Osteoblast (primary cell): Measurements from ENCODE around the gene HGS. TPM values are rescaled to one million over a fixed set of nuclear protein-coding genes. Genes with fewer than 3 reads are reported as not detected.

Experiments used
- DNase-seq: peaks from one replicate; pipeline ENCODE4 v3.0.0; 2011; ENCODE audit warnings: low spot score, mixed read lengths; ENCODE audit not compliant: insufficient read length; ENCODE audit errors: missing footprints
- H2AFZ ChIP-seq: 2 replicates; pipeline ENCODE4 v1.6.0; 2011; ENCODE audit warnings: mild to moderate bottlenecking, low read length
- H3K27ac ChIP-seq: 2 replicates; pipeline ENCODE4 v1.5.1; 2011; ENCODE audit warnings: mild to moderate bottlenecking, low read depth, low read length, moderate library complexity
- H3K27me3 ChIP-seq: 2 replicates; pipeline ENCODE4 v1.6.0; 2012; ENCODE audit warnings: mild to moderate bottlenecking, control low read depth, inconsistent platforms, low read length, moderate library complexity; ENCODE audit not compliant: insufficient read depth
- H3K36me3 ChIP-seq: 2 replicates; pipeline ENCODE4 v1.5.1; 2011; ENCODE audit warnings: mild to moderate bottlenecking, low read length, control low read depth, moderate library complexity; ENCODE audit not compliant: insufficient read depth
- H3K4me1 ChIP-seq: 2 replicates; pipeline ENCODE4 v1.5.1; 2011; ENCODE audit warnings: mild to moderate bottlenecking, low read length, control low read depth, moderate library complexity; ENCODE audit not compliant: insufficient read depth
- H3K4me2 ChIP-seq: 2 replicates; pipeline ENCODE4 v1.6.0; 2011; ENCODE audit warnings: mild to moderate bottlenecking, low read length; ENCODE audit not compliant: insufficient read depth
- H3K4me3 ChIP-seq: fragments of 200-600 bp; sonication (generic); 3 replicates; pipeline ENCODE4 v1.5.1; 2012; ENCODE audit warnings: mild to moderate bottlenecking, low read length, inconsistent platforms; ENCODE audit not compliant: insufficient read depth
- H3K79me2 ChIP-seq: 2 replicates; pipeline ENCODE4 v1.6.0; 2012; ENCODE audit warnings: mild to moderate bottlenecking, low read length, control low read depth, inconsistent platforms; ENCODE audit not compliant: insufficient read depth
- H3K9me3 ChIP-seq: 2 replicates; pipeline ENCODE4 v1.5.1; 2011; ENCODE audit warnings: low read depth, low read length, control low read depth
- H4K20me1 ChIP-seq: 2 replicates; pipeline ENCODE4 v1.6.0; 2012; ENCODE audit warnings: mild to moderate bottlenecking, low read length, control low read depth; ENCODE audit not compliant: insufficient read depth
- total RNA-seq: library from RNA; depleted of rRNA; stranded (reverse); fragments of >200 nt; gene quantifications from 2 replicates; pipeline ENCODE4 v1.2.3, GENCODE V29; 2012
- TF ChIP-seq, protein P1 (sequence below): IDR thresholded peaks from 2 replicates; pipeline ENCODE4 v1.5.1; 2011; ENCODE audit warnings: mild to moderate bottlenecking, low read depth, low read length, moderate library complexity; ENCODE audit errors: extremely low read depth

The HGS gene
- total RNA-seq, 1 donor, result 110 TPM

DNA sequence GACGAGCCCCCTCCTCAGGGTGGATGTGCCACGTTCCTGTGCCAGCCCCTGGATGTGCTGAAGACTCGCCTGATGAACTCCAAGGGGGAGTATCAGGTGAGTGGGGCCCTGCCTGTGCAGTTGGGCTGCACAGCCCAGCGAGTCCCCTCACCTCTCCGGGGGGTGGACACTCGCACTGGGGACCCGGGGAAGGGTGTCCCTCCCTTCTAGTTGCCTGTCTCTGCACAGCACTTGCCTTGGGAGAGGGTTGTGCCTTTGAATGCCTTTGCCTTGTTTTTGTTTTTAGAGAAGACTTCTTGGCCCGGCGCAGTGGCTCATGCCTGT is 33.9 kb downstream of the HGS start:
- Histone ChIP-seq H3K79me2 (peaks cover 2% of the 10 kb centered on the region), H3K9me3 (no peaks in the 10 kb centered on the region), H4K20me1 (peaks cover 8% of the 10 kb centered on the region), H2AFZ (no peak overlapping the region), H3K36me3 (no peaks in the 10 kb centered on the region), H3K4me3 (no peak overlapping the region), H3K4me1 (peaks cover 11% of the 10 kb centered on the region), H3K4me2 (no peak overlapping the region), H3K27me3 (no peaks in the 10 kb centered on the region), H3K27ac (no peak overlapping the region)
- no peak for DNase-seq
- TF ChIP-seq, protein P1, sequence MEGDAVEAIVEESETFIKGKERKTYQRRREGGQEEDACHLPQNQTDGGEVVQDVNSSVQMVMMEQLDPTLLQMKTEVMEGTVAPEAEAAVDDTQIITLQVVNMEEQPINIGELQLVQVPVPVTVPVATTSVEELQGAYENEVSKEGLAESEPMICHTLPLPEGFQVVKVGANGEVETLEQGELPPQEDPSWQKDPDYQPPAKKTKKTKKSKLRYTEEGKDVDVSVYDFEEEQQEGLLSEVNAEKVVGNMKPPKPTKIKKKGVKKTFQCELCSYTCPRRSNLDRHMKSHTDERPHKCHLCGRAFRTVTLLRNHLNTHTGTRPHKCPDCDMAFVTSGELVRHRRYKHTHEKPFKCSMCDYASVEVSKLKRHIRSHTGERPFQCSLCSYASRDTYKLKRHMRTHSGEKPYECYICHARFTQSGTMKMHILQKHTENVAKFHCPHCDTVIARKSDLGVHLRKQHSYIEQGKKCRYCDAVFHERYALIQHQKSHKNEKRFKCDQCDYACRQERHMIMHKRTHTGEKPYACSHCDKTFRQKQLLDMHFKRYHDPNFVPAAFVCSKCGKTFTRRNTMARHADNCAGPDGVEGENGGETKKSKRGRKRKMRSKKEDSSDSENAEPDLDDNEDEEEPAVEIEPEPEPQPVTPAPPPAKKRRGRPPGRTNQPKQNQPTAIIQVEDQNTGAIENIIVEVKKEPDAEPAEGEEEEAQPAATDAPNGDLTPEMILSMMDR, result no peak

DNA sequence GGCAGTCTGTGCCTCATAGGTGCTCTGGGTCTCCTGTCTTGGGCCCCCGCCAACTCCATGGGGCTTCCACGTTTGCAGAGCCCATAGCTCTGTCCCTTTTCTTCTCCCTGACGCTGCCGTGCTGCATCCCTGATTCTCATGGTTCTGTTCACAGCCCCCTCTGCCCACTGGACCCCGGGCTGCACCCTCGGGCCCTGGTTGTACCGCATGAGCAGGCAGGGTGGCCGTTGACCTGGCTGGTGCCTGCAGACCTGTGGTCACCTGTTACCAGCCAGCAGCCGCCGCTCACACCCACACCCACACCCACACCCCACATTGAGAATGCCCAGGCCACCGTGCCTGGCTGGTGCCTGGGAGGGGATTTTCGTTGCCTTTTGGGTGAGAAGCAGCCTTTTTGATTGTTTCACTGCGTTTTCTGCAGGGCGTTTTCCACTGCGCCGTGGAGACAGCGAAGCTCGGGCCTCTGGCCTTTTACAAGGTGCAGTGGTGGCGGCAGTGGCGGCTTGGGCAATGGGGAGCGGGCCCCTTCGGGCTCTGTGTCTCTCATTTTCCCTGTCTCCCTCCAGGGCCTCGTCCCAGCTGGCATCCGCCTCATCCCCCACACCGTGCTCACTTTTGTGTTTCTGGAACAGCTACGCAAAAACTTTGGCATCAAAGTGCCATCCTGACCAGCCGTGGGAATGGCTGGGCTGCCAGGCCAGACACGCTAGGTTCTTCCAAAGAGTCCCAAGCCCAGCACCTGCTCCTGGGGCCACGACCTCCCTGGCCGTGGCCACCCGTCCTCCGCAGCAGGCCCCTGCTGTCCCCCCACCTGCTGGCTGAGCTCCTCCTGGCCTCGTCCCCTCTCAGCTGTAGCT is 35.8 kb downstream of the HGS start:
- H3K4me2 ChIP-seq, result no peak overlapping the region
- no peaks in the 10 kb centered on the region for H3K79me2 ChIP-seq
- no peak overlapping the region for H2AFZ ChIP-seq
- no peak overlapping the region for H3K4me3 ChIP-seq
- H4K20me1 ChIP-seq, result peaks cover 3% of the 10 kb centered on the region
- H3K9me3 ChIP-seq, result no peaks in the 10 kb centered on the region
- H3K4me1 ChIP-seq, result peaks cover 12% of the 10 kb centered on the region
- DNase-seq, result peak; percentile 74
- H3K36me3 ChIP-seq, result no peaks in the 10 kb centered on the region
- TF ChIP-seq, protein P1, result no peak
- H3K27ac ChIP-seq, result no peak overlapping the region
- peaks cover 8% of the 10 kb centered on the region for H3K27me3 ChIP-seq

DNA sequence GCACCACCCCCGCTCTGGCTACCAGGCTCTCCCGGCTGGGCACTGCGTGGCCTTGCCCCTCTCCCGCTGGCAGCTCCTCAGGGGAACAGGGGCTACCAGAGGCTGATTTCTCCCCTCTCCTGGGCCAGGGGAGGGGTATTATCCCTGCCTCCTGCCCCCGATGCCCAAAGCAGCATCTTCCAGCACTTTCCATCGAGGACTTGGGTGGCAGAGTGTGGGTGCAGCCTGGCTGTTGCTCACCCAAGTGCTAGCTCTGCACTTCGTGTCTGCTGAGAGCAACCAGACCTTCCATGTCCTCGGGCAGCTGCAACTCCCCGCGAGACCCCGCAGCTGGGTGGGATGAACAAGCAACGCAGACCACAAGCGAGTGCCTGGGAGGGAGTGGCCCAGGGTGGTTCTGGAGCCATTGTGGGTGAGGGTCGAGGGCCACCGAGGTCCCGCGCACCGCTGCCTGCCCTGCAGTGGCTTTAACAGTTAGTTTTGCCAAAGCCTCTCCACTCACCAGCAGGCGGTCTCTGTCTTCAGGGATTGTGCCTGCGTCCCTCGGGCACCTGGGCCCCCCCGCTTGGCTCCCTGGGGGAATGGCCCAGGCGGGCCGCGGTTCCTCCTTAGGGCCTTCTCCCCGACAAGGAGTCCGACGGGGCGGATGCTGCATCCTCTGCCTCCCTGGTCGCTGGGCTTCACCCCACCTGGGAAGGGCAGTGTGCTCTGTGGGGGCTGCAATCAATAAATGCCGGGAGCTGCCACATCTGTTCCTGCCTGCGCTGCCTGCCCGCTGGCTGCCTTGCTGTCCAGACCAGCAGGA is 36.7 kb downstream of the HGS start:
- H3K27me3 ChIP-seq, result peaks cover 8% of the 10 kb centered on the region
- H3K36me3 ChIP-seq, result no peaks in the 10 kb centered on the region
- no peaks in the 10 kb centered on the region for H4K20me1 ChIP-seq
- DNase-seq, result peak; percentile 81
- TF ChIP-seq, protein P1, result no peak
- no peak overlapping the region for H3K4me2 ChIP-seq
- no peaks in the 10 kb centered on the region for H3K79me2 ChIP-seq
- no peak overlapping the region for H2AFZ ChIP-seq
- no peak overlapping the region for H3K4me3 ChIP-seq
- no peaks in the 10 kb centered on the region for H3K9me3 ChIP-seq
- peaks cover 12% of the 10 kb centered on the region for H3K4me1 ChIP-seq
- no peak overlapping the region for H3K27ac ChIP-seq
